ENCODE measurements around the gene KCNAB2.

DNA sequence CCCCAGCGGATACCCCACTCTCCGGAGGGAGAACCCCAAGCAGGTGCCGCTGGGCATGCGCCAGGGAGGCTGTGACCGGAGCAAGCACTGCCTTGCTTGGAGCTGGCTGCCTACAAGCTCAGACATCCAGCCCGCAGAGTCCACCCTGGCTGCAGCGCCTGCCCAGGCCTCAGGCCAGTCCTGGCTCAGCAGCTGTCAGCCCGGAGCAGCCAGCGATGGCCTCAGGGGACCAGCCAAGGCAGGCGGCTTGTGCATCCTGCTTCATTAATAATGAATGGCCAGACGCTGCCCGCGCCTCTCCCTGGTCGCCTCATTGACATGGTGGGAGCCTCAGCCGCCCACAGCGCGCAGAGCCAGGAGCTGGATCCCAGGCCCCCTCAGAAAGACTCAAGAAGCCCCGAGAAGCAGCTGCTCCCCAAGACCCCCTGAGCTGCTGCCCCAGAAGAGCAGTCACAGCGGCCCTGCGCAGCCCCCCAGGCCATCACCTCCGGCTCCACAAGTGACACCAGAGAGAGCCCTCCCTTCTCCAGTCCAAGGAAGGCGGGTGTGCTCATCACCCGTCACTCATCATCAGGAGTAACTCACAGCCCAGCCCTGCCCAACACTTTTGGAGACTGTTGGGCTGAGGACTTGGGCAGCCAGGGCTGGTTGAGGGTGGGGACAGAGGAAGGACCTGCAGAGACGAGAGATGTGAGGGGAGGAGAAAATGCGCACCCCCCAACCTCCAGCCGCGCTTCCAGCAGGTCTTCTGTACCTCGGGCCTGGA is 19.6 kb downstream of the KCNAB2 start:
- TF ChIP-seq ZNF274 (IDR thresholded peaks at IDR 0.05; ENCODE audit: low read depth, low read length): no peak
- TF ChIP-seq SUZ12 (IDR thresholded peaks at IDR 0.05; ENCODE audit: extremely low read depth, insufficient read depth, insufficient read length): no peak
- no peak for TF ChIP-seq YY1 (IDR thresholded peaks at IDR 0.05; ENCODE audit: insufficient read depth, insufficient read length)
